HT-29 (cell line): Measurements from ENCODE around the gene DAGLA. TPM values are rescaled to one million over a fixed set of nuclear protein-coding genes. Genes with fewer than 3 reads are reported as not detected.

ENCODE experiments used
- DNase-seq: peaks from one replicate; pipeline ENCODE4 v3.0.0-alpha.2; 2015; ENCODE audit warnings: low spot score
- total RNA-seq: library from RNA; depleted of rRNA; stranded (reverse); fragments of >200 nt; shearing (Covaris generic); gene quantifications from 2 replicates; pipeline ENCODE4 v1.2.3, GENCODE V29; 2014

The DAGLA gene
- total RNA-seq, 1 experiment from 2014 or later = 9.7 TPM

DNA sequence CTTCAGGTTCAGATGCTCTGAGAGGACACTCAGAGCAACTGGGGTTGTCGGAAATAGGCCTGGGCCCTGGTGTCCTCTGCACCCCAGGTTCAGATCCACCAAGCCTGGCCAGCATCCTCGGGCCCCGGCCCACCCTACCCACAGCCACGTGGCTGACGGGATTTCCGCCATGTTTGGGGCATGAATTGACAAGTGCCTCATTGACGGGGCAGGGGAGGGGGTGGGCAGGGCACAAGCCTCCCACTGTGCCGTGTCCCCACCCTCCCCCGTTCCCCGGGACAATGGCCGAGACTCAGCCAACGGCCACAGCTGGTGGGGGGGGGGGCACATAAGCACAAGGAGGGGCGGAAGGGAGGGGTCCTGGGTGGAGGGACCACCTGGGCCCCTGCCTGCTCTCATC is 80.8 kb downstream of the DAGLA start:
- DNase-seq = no peak

DNA sequence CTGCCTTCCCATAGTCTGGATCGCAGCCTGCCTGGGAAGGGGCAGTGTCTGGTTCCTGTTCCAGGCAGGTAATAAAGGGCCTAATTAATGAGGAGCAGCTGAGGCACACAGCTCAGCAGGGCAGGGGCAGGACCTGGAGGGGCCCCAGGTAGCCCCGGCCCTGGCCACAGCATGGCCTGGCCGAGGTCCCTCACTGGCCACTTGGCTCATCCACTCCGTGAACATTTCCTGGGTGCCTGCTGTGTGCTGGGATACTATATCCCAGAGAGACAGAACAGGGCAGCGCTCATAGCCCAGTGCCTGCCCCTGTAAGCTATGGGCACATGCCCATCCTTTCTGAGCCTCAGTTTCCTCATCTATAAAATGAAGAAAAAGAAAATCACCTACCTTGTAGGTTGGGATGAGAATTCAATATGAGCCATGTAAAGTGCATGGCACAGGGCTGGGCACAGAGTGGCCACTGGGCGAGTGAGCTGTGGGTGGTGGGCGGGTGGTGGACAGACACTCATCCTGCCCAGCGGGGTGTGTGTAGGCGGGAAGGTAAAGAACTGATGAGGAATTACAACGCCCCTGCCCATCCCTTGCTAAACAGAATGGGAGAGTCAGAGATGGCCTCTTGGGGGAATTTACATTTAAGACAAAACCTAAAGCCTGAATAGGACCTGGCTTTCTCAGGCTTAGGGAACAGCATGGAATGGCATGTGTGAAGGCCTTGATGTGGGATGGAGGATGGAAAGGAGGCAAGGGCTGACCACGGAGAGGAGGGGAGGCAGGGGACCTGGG is 81.4 kb downstream of the DAGLA start:
- no peak for DNase-seq

DNA sequence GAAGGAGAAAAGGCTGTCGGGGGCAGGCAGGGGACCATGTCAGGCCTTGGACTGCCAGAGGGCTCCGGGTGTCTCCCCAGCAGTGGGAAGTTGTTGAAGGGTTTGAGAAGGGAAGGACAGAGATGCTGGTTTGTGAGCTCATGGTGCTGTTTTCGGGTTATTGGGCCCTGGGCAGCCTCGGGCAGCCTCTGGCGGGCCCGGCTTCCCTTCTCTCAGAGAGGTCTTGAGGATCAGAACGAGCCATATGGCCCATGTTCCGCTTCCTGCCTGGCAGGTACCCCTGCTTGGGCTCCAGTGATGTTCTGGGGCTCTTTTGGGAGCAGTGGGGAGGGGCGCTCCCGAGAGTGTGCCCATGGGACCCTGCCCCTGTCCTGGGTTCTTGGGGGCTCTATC is 82.0 kb downstream of the DAGLA start:
- DNase-seq = no peak

DNA sequence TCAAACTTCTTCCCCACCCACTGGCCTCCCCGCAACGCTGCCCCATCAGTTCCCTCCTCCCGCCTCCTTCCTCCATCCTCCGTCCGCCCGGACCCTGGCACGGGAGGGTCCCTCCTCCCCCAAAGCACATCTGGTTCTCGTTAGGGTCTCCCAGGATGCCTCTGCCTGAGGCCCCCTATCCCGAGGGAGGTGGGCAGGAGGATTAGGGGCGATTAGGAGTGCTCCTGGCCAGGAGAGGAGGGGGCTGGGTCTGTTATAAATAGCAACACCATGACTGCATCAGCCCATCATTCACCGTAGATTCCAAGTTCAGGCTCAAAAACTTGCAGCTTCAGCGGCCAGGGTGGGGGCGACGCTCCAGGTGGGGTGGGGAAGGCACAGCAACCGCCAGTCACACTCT is 82.6 kb downstream of the DAGLA start:
- no peak for DNase-seq

DNA sequence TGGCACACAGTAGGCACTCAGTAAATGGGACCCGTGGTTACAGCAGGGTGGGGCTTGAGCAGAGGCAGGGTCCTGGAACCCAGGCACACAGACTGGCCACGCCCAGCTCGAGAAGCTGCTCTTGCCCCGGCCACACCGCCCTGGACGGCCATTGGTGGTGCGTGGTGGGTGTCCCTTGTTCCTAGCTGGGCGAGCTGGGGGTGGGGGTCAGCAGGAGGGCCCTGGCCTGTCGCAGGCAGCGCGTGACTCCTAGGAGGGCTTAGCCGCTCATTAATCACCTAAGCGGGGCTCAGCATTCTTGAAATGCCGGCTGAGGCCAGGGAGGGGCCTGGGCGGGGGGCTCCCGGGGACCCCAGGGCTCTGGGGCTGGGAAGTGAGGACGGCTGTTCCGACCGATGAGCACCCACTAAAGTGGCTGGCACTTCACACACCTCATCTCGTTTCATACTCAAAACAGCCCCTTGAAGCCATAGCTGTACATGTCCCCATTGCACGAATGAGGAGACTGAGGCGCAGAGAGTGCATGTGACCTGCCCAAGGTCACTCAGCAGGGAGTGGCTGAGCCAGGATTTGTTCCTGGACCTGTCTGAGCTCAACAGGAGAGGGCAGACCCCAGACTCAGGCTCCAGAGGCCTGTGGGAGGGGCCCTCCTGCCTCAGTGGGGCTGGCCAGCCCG is 83.9 kb downstream of the DAGLA start:
- DNase-seq = no peak

DNA sequence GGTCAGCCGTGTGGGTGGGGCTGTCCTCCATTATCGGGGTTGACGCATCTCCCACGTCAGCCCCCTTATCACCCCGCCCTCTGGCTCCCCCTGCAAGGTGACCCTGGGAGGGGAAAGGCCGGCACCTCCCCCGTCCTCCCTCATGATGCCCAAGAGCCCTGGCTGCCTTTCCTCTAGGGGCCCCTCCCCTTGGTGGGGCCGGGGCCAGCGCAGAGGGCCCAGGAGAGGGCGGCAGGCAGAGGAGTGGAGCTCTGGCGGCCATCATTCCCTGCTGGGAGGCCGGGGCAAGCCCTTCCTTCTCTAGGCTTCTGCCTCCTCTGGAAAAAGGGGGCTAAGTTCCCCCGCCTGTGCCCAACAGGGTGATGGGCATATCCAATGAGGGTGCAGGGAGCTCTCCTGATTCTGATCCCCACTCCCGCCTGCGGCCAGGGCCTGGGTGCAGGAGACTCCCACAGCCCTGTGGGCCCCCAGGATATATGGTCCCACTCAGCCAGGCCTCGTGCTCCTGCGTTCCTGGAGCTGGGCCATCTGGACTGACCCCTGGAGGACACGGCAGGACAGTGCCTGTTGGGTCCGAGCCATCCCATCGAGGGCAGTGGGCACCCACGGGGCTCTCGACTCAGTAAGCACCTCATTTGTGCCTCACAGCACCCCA is 84.5 kb downstream of the DAGLA start:
- no peak for DNase-seq

DNA sequence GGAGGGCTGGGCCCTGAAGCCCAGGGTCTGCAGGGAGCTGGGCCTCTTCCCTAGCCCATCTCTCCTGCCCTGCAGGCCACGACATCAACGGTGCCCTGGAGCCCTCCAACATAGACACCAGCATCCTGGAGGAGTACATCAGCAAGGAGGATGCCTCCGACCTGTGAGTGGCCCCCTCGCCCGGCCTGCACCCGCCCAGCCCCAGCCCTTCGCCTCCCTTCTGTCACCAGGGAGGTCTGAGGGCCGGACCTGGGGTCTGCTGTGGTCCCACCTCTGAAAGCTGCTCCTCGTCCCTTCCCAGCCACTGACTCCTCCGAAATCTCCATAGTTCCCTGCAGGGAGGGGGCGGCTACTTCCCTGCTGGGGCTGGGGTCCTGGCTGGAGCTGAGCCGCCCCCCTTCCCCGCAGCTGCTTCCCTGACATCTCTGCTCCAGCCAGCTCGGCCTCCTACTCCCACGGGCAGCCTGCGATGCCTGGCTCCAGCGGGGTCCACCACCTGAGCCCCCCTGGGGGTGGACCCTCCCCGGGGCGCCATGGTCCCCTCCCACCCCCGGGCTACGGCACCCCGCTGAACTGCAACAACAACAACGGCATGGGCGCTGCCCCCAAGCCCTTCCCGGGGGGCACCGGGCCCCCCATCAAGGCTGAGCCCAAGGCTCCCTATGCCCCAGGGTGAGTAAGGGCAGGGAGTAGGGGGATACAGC is 85.5 kb downstream of the DAGLA start:
- DNase-seq = no peak

DNA sequence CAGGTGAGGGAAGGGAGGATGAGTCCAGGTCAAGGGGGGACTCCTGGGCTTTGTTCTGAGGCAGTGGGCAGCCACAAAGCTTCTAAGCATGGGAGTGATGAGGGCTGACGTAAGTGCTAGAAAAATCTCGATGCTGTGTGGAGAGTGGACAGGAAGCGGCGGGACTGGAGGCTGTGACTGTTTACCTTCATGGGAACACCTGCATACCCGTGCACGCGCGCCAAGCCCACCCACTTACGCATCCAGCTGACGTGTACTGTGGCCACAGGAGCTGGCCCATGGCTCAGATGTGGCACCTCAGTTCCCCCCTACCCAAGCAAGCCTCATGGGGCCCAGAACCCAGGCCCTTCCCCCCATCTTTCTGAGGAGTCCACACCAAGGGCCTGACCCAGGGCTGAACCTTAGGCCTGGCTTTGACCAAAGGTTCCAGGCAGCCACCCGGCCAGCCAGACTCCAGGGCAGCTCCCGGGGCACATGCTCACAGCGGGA is 86.2 kb downstream of the DAGLA start:
- peak; percentile 66 for DNase-seq

DNA sequence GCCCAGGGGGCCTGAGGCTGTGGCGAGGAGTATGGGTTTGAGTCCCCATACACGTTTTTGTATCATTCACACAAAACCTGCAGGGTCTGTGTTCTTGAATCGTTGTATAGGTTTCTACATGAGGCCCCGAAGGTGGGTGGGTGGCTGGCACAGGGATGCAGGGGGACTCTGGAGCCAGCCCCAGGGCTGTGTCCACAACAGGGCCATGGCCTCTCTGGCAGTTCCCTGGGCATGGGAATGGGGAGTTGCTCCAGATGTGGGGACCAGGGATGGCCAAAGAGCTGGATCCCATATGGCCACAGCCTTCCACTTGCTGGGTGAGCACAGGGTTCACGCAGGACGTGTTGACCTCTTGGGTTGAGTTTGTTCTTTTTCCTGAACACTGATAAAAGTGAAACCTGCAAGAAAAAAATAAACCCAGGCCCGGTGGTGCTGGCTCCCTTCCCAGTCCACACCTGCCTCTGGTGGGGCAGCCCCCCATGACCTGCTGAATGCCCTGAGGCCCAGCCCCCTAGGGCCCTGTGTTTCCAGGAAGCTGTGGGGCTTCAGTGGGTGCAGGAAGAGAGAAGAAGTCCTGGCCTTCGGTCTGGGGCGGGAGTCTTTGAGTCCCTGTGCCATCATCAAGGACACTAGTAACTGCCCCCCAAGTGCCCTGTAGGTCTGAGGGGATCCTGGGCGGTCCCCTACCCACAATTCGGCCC is 88.3 kb downstream of the DAGLA start:
- DNase-seq = no peak

DNA sequence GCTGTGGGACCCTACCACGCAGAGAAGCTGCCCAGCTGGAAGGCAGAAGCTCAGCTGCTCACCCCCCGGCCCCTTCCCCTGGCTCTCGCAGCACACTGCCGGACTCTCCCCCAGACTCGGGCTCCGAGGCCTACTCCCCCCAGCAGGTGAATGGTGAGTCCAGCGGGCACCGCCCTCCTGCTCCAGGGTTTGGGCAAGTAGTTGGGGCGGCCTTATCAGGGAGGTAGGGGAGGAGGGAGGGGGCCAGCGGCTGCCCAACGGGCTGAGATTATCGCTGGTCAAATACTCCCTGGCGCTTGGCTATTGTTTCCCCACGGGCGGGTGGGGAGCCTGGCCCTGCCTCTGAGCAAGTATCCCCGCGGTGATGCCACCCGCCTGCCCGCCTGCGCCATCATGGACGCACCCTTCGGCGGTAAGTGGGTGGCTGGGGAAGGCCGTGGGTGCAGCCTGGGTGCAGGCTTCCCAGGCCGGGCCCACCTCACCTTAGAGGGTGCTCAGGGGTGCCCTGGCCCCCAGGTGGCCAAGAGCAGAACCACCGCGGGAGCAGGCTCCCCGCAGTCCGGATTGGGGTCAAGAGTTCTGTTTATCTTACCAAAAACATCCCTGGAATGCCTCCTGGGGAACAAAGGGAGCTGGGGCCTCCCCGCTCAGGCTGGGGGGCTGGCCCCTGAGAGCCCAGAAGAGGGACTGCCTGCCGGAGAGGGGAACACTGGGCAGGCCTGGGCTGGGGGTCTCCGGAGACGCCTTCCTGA is 89.2 kb downstream of the DAGLA start:
- DNase-seq = peak; percentile 56

DNA sequence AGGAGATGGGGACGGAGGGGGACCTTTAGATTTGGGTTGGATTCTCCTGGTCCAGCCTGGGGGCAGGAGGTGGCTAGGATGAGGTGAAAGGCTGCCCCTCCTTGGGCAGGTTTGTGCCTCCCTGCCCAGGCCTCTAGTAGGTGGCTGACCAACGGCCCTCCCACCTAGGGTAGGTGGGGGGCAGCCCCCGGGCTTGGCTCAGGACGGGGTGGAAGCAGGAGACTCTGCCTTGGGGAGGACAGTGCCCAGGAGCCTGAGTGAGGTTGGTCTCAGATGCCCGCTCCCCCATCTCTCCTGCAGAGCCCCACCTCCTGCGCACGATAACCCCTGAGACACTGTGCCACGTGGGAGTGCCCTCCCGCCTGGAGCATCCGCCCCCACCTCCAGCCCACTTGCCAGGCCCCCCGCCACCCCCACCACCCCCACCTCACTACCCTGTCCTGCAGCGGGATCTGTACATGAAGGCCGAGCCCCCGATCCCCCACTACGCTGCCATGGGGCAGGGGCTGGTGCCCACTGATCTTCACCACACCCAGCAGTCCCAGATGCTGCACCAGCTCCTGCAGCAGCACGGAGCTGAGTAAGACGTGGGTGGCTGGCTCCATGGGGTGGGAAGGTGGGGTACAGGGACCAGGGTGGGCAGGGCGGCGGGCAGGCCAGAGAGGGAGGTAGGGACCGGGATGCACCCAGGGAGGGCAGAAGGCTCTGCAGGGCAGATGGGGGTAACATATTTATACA is 89.9 kb downstream of the DAGLA start:
- DNase-seq = no peak

DNA sequence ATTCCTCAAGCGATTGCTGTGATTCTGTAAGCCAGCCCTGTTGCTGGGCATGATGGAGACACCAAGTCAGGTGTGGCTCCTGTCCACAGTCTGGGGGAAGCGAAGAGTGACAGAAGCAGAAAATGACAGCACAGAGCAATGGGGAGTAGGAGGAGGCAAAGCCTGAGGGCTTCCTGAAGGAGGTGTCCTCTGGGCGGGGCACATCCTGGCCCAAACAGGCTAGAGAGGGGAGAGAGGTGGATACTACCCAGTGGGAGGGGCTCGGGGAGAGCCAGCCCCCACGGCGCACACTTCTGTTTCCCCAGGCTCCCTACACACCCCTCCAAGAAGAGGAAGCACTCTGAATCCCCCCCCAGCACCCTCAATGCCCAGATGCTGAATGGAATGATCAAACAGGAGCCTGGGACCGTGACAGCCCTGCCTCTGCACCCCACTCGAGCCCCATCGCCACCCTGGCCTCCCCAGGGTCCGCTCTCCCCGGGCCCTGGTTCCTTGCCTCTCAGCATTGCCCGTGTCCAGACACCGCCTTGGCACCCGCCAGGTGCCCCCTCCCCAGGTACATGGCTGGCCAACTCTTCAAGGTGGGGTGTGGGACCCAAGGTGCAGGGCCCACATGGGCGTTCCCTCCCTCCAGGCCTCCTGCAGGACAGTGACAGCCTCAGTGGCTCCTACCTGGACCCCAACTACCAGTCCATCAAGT is 91.2 kb downstream of the DAGLA start:
- DNase-seq = no peak

DNA sequence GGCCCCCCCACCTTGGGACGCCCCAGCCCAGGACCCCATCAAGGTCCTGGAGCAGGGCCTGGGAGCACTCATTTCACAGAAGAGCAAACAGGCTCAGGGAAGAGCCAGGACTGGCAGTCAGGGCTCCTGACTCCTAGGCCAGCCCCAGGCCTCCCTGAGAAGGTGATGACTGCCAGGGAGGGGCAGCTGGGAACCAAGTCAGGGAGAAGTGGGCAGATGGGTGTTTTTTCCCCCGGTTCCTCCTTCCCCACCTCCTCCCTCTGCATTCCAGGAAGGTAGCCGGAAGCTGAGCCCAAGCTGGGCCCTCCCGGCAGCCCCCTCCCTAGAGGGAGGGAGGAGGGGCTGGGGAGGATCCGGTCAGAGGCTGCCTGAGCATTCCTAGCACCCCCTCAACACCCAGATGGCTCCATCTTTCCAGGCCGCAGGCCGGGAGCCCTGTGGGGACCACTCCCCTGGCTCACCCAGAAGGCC is 91.8 kb downstream of the DAGLA start:
- no peak for DNase-seq

DNA sequence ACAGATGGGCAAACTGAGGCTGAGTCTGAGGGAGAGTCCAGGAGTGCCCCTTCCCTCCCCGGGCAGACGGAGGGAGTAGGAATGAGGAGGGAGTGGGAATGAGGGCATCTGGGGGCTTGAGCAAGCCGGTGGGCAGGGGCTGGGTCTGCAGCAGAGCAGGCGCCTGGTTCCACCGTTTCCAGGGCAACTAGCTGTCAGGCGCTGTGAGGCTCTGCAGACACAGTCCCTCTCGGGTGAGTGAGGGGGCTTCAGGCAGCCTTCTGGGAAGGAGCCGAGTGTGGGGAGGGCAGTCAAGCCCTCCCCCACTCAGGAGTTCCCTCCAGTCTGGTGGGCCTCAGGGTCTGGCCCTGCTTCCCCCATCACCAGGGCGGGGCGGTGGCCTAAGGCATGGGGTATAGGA is 93.2 kb downstream of the DAGLA start:
- DNase-seq = no peak

DNA sequence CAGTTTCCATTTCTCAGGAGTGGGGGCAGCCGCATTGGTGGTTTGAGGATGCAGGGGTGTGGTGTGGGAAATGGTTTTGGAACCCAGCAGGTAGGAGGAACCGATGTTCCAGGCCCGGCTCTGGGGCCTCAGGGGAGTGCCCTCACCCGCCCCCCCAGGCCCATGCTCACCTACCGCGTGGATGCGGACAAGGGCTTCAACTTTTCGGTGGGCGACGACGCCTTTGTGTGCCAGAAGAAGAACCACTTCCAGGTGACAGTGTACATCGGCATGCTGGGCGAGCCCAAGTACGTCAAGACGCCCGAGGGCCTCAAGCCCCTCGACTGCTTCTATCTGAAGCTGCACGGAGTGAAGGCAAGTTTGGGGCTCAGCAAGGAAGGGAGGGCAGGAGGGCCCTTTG is 93.6 kb downstream of the DAGLA start:
- no peak for DNase-seq

DNA sequence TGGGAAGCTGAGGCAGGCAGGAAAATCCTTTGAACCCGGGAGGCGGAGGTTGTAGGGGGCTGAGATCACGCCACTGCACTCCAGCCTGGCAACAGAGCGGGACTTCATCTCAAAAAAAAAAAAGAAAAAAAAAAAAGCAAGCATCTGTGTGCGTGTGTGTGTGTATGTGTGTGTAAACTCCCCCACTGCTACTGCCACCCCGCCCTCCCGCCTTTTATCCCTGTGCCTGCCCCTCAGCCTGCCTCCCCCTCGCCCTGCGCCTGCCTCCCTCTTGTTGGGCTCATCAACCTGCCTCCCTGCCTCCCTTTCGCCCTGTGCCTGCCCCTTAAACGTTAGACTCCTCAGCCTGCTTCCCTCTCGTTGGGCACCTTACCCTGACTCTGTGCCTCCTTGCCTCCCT is 94.2 kb downstream of the DAGLA start:
- no peak for DNase-seq

DNA sequence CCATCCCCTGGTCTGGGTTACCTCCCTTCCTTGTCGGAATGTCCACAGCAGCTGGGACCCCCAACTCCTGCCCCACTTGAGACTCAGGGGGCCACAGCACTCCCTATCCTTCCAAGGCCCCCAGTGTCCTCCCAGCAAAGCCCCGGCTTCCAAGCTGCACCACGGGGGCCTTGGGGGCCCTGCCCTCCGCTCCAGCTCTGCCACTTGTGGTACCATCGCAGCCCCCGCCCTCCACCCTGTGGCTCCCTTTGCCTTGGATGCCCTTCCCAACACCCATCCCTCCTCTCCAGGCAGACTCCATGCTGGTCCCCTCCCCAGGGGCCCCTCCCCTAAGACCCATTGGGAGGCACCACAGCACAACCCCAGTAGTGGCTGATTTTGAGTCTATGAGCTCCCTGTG is 94.9 kb downstream of the DAGLA start:
- DNase-seq = no peak

DNA sequence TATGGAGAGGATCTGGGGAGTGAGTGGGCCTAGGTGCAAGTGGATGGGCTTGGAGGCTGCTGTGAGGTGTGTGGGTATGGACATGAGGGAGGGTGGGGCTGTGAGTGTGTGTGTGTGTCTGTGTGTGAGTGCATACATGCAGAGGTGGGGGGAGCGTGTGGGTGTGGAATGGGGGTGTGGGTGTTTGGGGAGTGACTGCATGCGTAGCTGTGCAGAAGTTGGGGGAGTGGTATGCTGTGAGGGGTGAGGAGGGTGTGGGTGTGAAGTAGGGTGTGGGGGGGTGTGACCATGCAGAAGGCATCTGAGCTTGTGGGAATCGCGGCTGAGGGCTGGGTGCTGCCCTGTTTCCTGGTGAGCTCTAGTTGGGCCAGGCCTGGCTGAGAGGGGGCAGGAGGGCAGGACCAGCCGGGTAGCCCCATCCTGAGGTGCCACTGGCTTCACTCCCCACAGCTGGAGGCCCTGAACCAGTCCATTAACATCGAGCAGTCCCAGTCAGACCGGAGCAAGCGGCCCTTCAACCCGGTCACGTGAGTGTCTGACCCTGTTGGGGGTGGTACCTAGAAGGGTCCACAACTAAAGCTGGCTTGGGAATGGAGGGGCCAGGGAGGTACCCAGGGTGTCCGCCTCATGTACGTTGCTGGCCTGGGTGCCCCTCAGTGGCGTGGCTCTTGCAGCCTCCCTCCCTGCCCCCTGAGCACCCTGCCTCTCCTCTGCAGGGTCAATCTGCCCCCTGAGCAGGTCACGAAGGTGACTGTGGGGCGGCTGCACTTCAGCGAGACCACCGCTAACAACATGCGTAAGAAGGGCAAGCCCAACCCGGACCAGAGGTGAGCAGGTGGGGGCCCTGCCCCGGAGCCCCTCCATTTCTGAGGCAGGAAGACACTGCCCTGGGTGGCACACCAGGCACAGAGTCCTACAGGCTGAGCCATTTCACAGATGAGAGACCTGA is 95.7 kb downstream of the DAGLA start:
- DNase-seq = no peak
